GM21423 (cell line): ENCODE data around the gene TMEM95.
A peak's percentile ranks its signal among the peaks of the same experiment; 100 is the strongest.
"Not testable (repeated sequence)": the region's sequence is repeated elsewhere in the genome, so short reads cannot be mapped to it uniquely, and the experiment has no call there.

Experiments used
- ATAC-seq: cut with Tn5 transposase; IDR thresholded peaks from one replicate; pipeline ENCODE4 v1.9.1; 2021; ENCODE audit warnings: mild to moderate bottlenecking, moderate library complexity; ENCODE audit not compliant: unreplicated experiment

The TMEM95 gene

GRCh38 chr17:7346761-7347614 lies 8.0 kb upstream of the TMEM95 start:
- no peak for ATAC-seq

GRCh38 chr17:7347630-7348477 lies 7.1 kb upstream of the TMEM95 start:
- ATAC-seq: no peak

GRCh38 chr17:7348478-7349242 lies 6.3 kb upstream of the TMEM95 start:
- ATAC-seq: no peak

- ATAC-seq: peak; percentile 70
These were observed 3.1 kb upstream of the TMEM95 start, which contains the start of gene KCTD11 for GRCh38 chr17:7351665-7352502. Gene KCTD11, plus strand, starts transcription at chr17:7352162.

- ATAC-seq: no peak
These were observed 2.5 kb upstream of the TMEM95 start for GRCh38 chr17:7352503-7352889.

- ATAC-seq: no peak
These were observed 1.9 kb upstream of the TMEM95 start for GRCh38 chr17:7352910-7353635.

GRCh38 chr17:7354262-7354843 lies 603 bp upstream of the TMEM95 start:
- no peak for ATAC-seq

- ATAC-seq: no peak
These were observed 617 bp downstream of the TMEM95 start for GRCh38 chr17:7355573-7355972.

- ATAC-seq: no peak
These were observed 1.2 kb downstream of the TMEM95 start for GRCh38 chr17:7356072-7356549.

GRCh38 chr17:7356756-7357155 lies 1.8 kb downstream of the TMEM95 start:
- ATAC-seq: no peak

GRCh38 chr17:7357381-7357780 lies 2.4 kb downstream of the TMEM95 start:
- ATAC-seq: no peak

GRCh38 chr17:7361906-7362305 lies 7.0 kb downstream of the TMEM95 start:
- ATAC-seq: no peak

GRCh38 chr17:7363311-7363710 lies 8.4 kb downstream of the TMEM95 start:
- ATAC-seq: no peak

- ATAC-seq: not testable (repeated sequence)
These were observed 11.0 kb downstream of the TMEM95 start for GRCh38 chr17:7365963-7366362.

GRCh38 chr17:7367083-7367482 lies 12.1 kb downstream of the TMEM95 start:
- no peak for ATAC-seq

- no peak for ATAC-seq
These were observed 13.1 kb downstream of the TMEM95 start for GRCh38 chr17:7367918-7368598.

- not testable (repeated sequence) for ATAC-seq
These were observed 13.6 kb downstream of the TMEM95 start for GRCh38 chr17:7368599-7368994.

GRCh38 chr17:7369825-7370224 lies 14.9 kb downstream of the TMEM95 start:
- no peak for ATAC-seq
